HG03469 (cell line): ENCODE results near the gene ING5.
"Not testable (repeated sequence)": the region's sequence is repeated elsewhere in the genome, so short reads cannot be mapped to it uniquely, and the experiment has no call there.

ENCODE experiments used
- ATAC-seq: cut with Tn5 transposase; IDR thresholded peaks from one replicate; pipeline ENCODE4 v1.9.1; 2021; ENCODE audit warnings: mild to moderate bottlenecking, moderate library complexity, moderate number of reproducible peaks; ENCODE audit not compliant: unreplicated experiment

The ING5 gene

DNA sequence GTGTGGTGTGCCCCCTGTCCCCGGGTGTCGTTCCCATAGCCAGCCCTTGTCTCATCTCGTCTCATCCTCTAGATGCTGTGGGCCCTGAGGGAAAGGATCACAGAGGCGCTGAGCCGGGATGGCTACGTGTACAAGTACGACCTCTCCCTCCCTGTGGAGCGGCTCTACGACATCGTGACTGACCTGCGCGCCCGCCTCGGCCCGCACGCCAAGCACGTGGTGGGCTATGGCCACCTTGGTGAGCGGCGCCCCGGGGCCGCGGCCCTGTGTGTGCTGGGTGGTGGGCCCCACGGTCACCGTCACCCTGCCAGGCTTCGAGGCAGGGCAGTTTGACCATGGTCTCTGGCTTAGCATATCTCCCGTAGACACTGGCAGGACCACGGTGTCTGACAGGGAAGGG, 53.9 kb downstream of the ING5 start:
- no peak for ATAC-seq

DNA sequence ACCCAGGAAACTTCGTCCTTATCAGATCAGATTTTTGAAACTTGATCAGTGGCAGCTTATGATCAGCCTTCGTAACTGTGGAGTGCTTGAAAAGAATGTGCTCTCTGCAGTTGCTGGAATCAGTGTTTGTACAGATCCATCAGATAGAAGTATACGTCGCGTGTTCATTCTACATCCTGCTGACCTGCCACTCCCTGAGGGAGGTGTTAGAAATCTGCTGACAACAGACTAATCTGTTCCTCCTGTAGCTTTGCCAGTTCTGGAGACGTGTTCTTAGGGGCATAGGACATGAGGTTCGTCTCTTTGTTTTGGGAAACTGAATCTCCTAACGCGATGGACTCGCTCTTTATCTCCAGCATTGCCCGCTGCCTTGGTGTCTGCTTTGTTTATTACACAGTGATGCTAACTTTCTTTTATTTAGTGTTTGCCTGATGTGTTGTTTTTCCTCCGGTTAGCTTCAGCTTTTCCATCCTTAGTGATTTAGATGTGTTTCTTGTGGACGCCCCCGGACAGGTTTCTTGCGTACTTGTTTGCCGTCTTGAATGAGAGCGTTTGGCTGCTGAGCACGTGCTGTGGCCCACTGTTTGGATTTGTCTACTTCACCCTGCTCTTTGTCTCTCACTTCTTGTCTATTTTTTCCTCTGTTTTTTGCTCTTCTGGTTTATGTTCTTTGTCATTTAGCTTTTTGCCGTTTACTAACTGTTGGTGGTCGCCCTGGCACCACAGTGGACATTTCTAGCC, 57.4 kb downstream of the ING5 start:
- ATAC-seq = no peak

DNA sequence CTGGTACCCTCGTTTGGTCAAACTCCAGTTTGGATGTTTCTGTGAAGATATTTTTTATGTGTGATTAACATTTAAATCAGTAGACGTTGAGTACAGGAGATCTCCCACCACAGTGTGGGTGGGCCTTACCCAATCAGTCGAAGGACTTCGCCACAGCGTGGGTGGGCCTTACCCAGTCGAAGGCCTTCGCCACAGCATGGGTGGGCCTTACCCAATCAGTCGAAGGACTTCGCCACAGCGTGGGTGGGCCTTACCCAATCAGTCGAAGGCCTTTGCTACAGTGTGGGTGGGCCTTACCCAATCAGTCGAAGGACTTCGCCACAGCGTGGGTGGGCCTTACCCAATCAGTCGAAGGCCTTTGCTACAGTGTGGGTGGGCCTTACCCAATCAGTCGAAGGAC, 58.1 kb downstream of the ING5 start:
- not testable (repeated sequence) for ATAC-seq

DNA sequence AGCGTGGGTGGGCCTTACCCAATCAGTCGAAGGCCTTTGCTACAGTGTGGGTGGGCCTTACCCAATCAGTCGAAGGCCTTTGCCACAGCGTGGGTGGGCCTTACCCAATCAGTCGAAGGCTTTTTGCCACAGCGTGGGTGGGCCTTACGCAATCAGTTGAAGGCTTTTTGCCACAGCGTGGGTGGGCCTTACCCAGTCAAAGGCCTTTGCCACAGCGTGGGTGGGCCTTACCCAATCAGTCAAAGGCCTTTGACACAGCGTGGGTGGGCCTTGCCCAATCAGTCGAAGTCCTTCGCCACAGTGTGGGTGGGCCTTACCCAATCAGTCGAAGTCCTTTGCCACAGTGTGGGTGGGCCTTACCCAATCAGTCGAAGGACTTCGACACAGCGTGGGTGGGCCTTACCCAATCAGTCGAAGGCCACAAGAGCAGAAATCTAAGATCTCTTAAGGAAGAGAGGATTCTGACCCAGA, 58.5 kb downstream of the ING5 start:
- ATAC-seq = no peak

DNA sequence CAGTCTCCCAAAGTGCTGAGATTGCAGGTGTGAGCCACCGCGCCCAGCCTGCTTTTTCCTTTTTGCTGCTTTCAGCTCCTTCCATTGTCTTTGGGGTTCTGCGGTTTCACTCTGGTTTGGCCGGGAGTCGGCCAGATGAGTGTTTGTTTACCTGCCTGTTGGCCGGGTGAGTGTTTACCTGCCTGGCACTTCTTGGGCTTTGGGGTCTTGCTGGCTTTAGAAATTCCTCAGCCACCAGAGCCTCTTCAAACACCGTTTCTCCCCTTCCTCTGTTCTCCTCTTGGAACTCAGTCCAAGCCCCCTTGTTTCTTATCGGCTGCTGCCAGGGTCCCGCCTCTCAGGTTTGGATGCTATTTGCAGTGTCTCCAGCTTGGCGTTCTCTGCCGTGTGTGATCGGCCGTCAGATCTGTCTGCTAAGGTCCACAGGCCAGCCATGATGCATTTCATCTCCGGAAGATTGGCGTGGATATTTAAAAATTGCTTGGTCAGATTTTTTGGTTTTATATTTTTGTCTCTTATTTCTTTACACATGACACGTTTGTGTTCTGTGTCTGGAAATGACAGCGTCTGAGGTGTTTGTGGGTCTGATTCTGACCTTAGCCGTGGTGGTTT, 60.6 kb downstream of the ING5 start:
- ATAC-seq = no peak

DNA sequence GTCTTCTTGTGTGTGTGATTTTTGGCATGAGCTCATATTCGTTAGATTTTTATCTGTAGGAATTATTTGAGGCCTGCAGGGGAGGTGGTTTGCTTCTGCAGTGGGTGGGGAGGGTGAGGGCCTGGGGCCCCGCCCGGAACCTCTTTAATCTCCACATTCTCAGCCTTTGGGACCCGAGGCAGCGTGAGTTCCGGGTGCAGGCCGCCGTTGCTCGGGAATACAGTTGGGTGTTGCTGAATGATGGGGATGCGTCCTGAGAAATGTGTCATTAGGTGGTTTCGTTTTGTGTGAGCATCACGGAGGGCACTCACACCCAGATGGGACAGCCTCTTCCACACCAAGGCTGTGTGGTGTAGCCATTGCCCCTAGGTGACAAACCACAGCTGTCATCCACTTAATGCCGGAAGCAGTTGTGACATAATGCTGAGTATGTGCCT, 61.1 kb downstream of the ING5 start:
- no peak for ATAC-seq

DNA sequence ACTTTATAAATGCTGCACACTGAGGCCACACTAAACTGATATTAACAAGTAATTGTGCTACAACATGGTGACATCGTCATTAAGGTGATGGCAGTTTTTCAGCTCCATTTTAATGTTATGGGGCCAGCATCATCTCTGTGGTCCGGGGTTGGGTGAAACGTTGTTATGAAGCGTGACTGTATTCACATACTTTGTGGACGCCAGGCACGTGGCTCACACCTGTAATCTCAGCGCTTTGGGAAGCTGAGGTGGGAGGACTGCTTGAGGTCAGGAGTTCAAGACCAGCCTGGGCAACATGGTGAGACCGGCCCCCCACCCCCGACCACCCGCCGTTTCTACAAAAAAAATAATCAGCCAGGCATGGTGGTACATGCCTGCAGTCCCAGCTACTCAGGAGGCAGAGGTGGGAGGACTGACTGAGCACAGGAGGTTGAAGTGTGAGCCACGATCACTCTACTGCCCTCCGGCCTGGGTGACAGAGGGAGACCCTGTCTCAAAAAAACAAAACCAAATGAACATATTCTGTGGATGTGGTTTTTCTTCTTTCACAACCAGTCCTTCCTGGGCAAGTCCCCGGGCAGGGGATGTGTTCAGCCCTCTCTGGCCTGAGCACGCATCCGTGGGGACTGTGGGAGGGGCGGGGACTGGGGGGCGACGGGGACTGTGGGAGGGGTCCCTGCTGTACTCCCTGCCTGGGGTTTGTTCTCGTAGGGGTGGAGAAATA, 61.9 kb downstream of the ING5 start:
- ATAC-seq = no peak

DNA sequence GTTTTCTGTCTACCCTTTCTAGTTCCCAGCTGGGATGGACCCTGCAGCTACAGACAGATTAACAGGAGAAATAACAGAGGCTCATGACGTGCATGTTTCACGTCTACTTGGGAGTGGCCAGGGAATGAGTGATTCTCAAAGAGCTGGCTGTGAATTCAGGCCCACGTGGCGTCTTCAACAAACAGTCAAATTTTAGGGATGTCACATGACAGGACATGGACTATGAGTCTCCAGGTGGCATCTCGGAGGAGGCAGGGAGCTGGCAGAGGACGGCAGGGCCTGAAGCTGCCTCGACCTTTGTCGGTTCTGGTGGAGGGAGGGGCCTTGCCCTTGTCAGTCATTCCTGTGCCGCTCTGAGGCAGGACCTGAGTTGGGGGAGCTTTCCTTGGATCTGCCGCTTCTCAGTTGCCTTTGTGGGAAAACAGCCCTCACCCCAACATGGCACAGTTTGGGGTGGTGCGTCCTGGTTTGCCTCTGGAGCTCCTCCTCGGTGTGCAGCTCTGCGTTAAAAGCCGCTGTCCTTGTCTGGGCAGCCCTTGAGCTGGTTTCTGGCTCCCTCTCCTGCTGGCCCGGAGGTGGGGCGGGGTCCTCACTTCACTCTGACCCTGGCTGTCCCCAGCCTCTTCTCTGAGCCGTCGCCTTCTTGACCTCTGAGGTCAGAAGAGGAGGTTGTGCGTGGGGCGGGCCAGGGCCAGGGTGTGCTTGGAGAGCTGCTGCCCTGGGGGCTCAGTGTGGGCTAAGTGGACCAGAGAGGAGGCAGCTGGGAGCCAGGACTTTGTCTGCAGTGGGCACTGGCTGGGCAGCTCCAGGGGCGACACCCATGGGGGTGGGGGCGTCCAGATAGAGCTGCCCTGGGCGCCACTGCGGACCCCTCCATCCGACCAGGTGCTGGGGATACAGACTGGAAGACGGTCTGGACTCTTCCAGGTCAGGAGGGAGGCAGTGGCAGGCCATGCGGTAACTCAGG, 62.7 kb downstream of the ING5 start:
- ATAC-seq = no peak

DNA sequence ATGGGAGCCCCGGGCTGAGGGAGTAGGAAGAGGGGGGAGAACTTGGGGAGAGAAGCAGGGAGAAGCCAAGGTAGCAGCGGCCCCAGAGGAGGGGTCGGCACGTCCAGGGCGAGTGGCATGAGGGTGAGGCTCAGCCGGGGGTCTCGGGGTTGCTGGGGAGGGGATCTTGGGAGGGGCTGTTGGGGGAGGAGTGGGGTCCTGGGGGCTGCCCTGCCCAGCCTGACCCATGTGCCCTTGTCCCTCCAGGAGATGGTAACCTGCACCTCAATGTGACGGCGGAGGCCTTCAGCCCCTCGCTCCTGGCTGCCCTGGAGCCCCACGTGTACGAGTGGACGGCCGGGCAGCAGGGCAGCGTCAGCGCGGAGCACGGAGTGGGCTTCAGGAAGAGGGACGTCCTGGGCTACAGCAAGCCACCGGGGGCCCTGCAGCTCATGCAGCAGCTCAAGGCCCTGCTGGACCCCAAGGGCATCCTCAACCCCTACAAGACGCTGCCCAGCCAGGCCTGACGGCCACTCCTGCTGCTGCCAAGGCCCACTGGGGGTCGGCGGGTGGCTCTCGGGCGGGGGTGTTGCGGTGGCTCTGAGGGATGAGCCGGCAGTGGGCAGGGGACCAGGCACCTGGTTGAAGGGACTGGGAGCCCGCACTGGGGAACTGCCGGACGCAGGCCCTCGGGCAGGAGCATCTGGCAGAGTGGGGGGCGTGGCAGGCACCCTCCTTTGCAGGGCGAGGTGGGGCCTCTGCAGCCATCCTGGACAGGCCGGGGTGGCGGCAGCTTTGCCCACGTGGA, 65.8 kb downstream of the ING5 start:
- no peak for ATAC-seq

DNA sequence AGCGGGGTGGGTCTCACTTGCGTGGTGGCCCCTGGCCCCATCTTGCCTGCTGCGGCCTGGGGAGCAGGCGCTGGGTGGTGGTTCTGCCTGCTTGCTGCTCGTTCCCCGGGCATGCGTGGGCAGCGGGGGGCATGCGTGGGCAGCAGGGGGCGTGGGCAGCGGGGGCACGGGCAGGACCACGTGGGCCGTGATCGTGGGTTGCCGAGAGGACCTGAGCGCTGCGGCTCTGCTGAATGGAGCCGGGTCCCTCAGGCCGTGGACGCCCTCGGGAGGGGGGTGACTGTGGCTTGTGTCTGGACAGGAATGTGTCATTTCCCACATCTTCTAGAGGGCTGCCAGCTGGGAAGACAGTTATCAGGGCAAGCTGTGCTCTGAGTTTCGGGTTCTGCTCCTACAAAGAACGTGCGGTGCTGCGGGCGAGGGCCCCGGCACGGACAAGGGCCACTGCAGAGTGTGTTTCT, 66.4 kb downstream of the ING5 start:
- no peak for ATAC-seq

DNA sequence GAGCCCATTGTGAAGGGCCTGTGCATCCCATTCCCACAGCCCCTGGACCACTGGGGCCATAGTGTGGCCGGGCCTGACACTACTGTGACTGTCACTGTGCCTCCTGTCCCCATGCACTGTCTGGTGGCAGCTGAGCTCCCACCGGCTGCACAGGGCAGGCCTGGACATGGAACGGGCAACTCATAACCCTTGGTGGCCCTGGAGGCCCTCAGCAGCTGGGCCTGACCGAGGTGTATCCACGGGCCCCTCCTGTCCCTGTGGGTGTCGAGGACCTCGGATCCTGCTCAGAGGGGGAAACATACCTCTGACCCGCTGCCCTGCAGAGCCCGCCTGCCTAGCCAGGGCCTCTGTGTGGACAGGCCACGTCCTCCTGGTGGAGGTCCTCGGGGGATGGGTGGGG, 67.0 kb downstream of the ING5 start:
- ATAC-seq = no peak

DNA sequence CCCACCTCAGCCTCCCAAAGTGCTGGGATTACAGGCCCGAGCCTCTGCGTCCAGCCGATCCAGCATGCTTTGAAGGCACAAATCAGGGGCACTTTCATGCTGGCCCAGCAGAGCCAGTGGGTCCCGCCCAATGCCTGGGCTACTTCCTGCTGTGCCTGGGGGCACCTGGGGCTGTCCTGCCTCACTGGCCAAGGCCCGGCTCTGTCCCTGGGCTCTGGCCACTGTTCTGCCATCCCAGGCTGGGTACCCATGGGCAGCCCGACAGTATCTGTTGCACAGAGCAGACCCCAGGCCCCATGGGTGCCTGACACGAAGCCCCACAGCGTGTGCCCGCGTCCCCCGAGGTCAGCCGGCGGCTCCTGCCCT, 68.0 kb downstream of the ING5 start:
- ATAC-seq = no peak

DNA sequence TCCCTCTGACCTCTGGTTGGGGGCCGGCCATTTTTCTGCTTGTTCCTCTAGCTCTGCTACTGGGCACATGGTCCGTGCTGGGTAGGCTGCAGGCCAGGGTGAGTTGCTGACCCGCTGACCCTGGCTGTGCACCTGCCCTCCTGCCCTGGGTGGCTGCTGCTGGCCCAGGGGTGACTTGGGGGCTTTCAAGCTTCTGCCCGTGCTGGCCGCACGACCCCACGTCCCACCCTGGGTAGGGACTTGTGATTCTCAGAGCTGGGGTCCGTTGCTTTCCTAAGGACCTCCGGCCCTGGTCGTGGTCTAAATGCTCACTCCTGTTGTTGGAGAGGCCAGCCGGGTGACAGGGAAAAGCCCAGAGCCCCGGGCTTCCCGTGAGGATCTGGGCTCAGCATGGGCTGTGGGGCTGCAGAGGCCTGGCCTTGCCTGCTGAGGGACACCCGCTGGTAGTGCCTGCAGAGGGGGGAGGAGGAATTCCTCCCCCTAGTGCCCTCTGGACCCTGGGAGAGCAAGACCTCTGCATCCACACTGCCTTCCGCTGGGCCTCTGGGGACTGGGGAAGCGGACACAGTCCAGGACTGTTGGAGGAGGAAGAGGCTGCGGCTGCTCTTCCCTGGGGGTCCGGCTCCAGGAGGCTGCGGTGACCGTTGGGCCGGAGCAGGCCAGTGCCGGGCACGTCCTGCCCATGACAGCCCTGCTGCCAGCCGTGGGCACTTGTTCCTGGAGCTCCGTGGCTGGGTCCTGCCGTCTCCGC, 68.5 kb downstream of the ING5 start:
- ATAC-seq = no peak

DNA sequence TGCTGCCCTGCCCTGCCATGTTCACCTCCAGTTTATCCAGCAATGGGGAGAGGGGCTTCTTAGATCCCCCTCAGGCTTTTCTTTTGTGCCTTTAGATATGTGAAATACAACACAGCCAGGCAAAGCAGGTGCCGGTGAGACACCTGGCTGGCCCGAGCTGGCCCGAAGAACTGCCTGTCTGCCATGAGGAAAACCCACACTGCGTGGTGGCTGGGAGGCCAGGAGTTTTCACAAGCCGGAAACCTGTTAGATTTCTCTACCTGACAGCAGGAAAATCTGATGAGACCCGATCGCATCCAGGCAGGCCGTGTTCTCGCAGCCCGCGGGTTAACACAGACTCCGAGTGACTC, 69.1 kb downstream of the ING5 start:
- no peak for ATAC-seq

DNA sequence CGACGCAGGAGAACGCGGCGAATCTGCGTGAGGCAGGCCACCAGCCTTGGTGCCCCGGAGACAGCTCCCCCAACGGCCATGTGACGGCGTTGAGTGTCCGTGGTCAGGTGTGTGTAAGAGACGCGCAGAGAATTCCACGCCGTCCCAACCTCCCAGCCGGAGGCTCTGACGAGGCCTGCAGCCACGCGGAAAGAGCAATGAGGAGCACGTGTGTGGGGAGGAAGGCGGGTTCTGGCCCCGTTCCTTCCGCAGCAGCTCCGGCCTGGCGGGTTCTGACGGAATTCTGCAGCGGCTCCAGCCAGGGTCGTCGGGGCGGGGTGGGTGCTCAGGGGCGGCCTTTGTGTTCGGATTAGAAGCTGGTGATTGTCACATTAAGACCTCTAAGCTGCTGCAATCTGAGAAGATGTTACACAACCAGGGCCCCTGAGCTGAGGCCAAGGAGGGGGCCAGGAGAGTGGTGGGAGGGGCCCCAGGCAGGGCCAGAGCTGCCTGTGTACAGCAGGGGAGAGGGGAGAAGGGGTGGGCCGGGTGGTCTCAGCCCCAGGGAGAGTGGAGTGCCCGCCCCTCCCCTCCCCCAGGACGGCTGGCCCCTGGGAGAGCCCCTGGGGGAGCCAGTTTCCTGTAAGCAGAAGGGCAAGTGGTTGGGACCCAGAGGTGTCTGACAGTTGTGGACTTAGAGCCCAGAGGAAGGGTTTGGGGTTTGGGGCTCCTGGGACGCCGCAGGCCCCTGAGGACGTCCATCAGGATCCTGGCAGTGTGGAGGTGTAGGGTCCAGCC, 69.6 kb downstream of the ING5 start:
- ATAC-seq = no peak

DNA sequence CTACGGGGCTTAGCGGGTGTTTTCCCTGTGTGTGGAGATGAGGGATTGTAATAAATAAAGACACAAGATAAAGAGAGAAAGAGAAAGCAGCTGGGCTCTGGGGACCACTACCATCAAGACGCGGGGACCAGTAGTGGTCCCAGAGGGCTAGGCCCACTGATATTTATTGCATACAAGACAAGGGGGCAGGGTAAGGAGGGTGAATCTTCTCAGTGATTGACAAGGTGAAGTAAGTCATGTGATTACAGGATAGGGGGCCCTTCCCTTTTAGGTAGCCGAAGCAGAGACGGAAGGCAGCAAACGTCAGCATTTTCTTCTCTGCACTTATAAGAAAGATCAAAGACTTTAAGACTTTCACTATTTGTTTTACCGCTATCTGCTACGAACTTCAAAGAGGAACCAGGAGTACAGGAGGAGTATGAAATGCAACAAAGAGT, 70.2 kb downstream of the ING5 start:
- ATAC-seq = no peak

DNA sequence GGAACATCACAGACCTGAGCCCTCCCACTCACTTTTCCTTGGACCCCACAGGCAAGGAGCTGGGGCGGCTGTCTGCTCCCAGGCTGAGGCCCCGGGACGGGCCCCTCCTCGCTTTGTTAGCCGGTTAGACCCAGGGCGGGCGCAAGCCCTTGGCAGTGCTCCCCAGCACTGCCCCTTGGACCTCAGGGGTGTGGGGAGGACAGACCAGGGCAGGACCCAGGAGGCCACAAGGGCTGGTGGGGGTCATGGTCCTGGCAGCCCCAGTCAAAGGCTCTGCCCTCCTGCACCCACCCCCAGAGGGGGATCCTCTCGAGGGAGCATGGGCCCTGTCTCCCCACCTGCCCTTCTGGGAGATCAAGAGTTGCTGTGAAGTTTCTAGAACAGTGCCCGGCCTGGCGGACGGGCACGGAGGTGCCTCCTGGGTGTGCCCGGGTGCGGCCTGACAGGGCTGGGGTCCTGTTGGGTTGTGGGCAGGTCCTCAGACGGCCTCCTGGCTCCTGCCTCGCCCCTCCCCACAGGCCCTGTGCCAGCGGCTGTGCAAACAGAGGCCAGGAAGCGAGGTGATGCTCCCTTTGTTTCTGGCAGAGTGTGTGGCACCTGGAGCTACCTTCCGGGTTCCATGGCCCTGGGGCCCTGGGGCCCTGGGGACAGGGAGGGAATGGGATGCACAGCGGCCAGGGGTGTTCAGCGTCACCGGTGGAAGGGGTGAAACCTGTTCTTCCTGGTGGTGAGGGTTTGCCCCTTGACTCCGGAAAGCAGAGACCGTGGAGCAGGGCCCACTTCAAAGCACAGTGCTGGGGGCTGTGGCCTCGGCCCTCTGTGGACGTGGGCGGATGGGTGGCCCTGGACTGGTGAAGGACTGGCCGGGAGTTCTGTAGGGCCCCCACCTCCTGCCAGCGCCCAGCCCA, 71.9 kb downstream of the ING5 start:
- ATAC-seq = no peak
